H1 (cell line): ENCODE results near the gene ATPAF2. TPM values are rescaled to one million over a fixed set of nuclear protein-coding genes. Genes with fewer than 3 reads are reported as not detected.

Experiments used
- CTCF ChIA-PET: fragments of 300-600 bp; sonication (Branson Sonifier 250); formaldehyde crosslinking; loops from one replicate; lab custom pipeline; 2021; ENCODE audit not compliant: partially characterized antibody; lab: Charles Lee
- POLR2A ChIA-PET: fragments of 300-600 bp; sonication (Branson Sonifier 250); formaldehyde crosslinking; loops from one replicate; lab custom pipeline; 2021; ENCODE audit warnings: inconsistent platforms; ENCODE audit not compliant: partially characterized antibody; lab: Charles Lee
- DNase-seq, 2 experiments: peaks; one replicate each; pipeline versions ENCODE4 v3.0.0 to v3.0.0-alpha.2; 2010 to 2022; ENCODE audit warnings: low spot score in 2 of 2, low read depth in 1 of 2, mixed read lengths in 1 of 2
- FAIRE-seq: peaks from 2 replicates; lab custom pipeline; 2011; peaks lifted over from hg19 to GRCh38; lab: Jason Lieb, UNC
- H2AFZ ChIP-seq: 2 replicates; pipeline ENCODE4 v1.8.1; 2012; ENCODE audit warnings: low read length, inconsistent platforms
- H2AK5ac ChIP-seq: 2 replicates; pipeline ENCODE4 v1.6.1; 2013; ENCODE audit warnings: low read depth, low read length
- H2BK120ac ChIP-seq: replicated peaks from 2 replicates; pipeline ENCODE3; 2013; ENCODE audit warnings: low read depth, low read length, inconsistent platforms
- H2BK12ac ChIP-seq: 2 replicates; pipeline ENCODE4 v1.6.1; 2013; ENCODE audit warnings: low read depth, low read length
- H2BK15ac ChIP-seq: 2 replicates; pipeline ENCODE4 v1.6.1; 2013; ENCODE audit warnings: low read length
- H2BK20ac ChIP-seq: 2 replicates; pipeline ENCODE4 v1.6.1; 2013; ENCODE audit warnings: low read length
- H2BK5ac ChIP-seq: 2 replicates; pipeline ENCODE4 v1.6.1; 2013; ENCODE audit warnings: low read depth, low read length
- H3K14ac ChIP-seq: 2 replicates; pipeline ENCODE4 v1.6.1; 2013; ENCODE audit warnings: inconsistent platforms; ENCODE audit not compliant: insufficient read length
- H3K18ac ChIP-seq: 2 replicates; pipeline ENCODE4 v1.6.1; 2013; ENCODE audit warnings: low read length; ENCODE audit errors: extremely low read depth
- H3K23ac ChIP-seq: 2 replicates; pipeline ENCODE4 v1.6.1; 2013; ENCODE audit warnings: inconsistent platforms; ENCODE audit not compliant: insufficient read length
- H3K23me2 ChIP-seq: 2 replicates; pipeline ENCODE4 v1.6.1; 2013; ENCODE audit warnings: low read depth, low read length
- H3K27ac ChIP-seq: 2 replicates; pipeline ENCODE4 v1.6.1; 2011; ENCODE audit warnings: low read depth, low read length, inconsistent platforms
- H3K27me3 ChIP-seq, 4 experiments: replicated peaks in 1 of 4; 1 replicate in 1 of 4; 2 replicates in 3 of 4; pipeline versions ENCODE4 v1.6.1 to v1.8.1; 2011 to 2013; ENCODE audit warnings: low read length in 3 of 4, mild to moderate bottlenecking in 3 of 4, inconsistent platforms in 2 of 4, mixed read lengths in 2 of 4, moderate library complexity in 1 of 4; ENCODE audit not compliant: control insufficient read depth in 3 of 4, insufficient read depth in 3 of 4; ENCODE audit errors: extremely low read depth in 1 of 4
- H3K36me3 ChIP-seq, 4 experiments: 2 replicates each; pipeline versions ENCODE4 v1.6.1 to v1.8.1; 2011 to 2013; ENCODE audit warnings: mild to moderate bottlenecking in 4 of 4, low read length in 3 of 4, moderate library complexity in 2 of 4, control low read depth in 1 of 4, inconsistent platforms in 1 of 4; ENCODE audit not compliant: insufficient read depth in 4 of 4, control insufficient read depth in 2 of 4
- H3K4ac ChIP-seq: replicated peaks from 2 replicates; pipeline ENCODE3; 2013; ENCODE audit warnings: low read length, low read depth, mixed read lengths, inconsistent platforms; ENCODE audit not compliant: insufficient read length
- H3K4me1 ChIP-seq, 4 experiments: replicated peaks in 1 of 4; 1 replicate in 1 of 4; 2 replicates in 3 of 4; pipeline versions ENCODE4 v1.6.1 to v1.8.1; 2011 to 2013; ENCODE audit warnings: low read length in 3 of 4, inconsistent platforms in 2 of 4, mixed read lengths in 1 of 4; ENCODE audit not compliant: insufficient read depth in 4 of 4, control insufficient read depth in 3 of 4
- H3K4me2 ChIP-seq, 2 experiments: 2 replicates each; pipeline versions ENCODE4 v1.6.1 to v1.8.1; 2011 to 2013; ENCODE audit warnings: low read depth in 2 of 2, low read length in 2 of 2, control low read depth in 1 of 2, inconsistent platforms in 1 of 2, mild to moderate bottlenecking in 1 of 2; ENCODE audit not compliant: insufficient read depth in 1 of 2
- H3K4me3 ChIP-seq, 4 experiments: fragments of 200-600, 300-600 bp in 1 of 4; sonication (generic), shearing (Covaris generic), sonication (Bioruptor Twin) in 1 of 4; 2 replicates each; pipeline versions ENCODE4 v1.5.1 to v1.8.1; 2011 to 2016; ENCODE audit warnings: low read length in 4 of 4, low read depth in 3 of 4, control low read depth in 2 of 4, inconsistent platforms in 2 of 4, mild to moderate bottlenecking in 2 of 4, mixed read lengths in 1 of 4, moderate library complexity in 1 of 4; ENCODE audit not compliant: insufficient read depth in 2 of 4; ENCODE audit errors: extremely low read depth in 1 of 4
- H3K56ac ChIP-seq: replicated peaks from 2 replicates; pipeline ENCODE3; 2013; ENCODE audit warnings: low read depth, mild to moderate bottlenecking, mixed read lengths, low read length, inconsistent platforms; ENCODE audit not compliant: insufficient read length
- H3K79me1 ChIP-seq: 2 replicates; pipeline ENCODE4 v1.6.1; 2013; ENCODE audit warnings: low read depth, low read length, control low read depth
- H3K79me2 ChIP-seq, 2 experiments: 2 replicates each; pipeline versions ENCODE4 v1.6.1 to v1.8.1; 2012 to 2013; ENCODE audit warnings: low read length in 2 of 2, mild to moderate bottlenecking in 2 of 2, inconsistent platforms in 1 of 2; ENCODE audit not compliant: insufficient read depth in 2 of 2, control insufficient read depth in 1 of 2
- H3K9ac ChIP-seq, 4 experiments: replicated peaks in 1 of 4; 1 replicate in 1 of 4; 2 replicates in 3 of 4; pipeline versions ENCODE4 v1.6.1 to v1.8.1; 2011 to 2013; ENCODE audit warnings: low read depth in 3 of 4, low read length in 3 of 4, control low read depth in 2 of 4, mild to moderate bottlenecking in 2 of 4, moderate library complexity in 2 of 4, inconsistent platforms in 1 of 4; ENCODE audit errors: extremely low read depth in 1 of 4
- H3K9me3 ChIP-seq, 2 experiments: 2 replicates each; pipeline versions ENCODE4 v1.6.1 to v1.8.1; 2012 to 2013; ENCODE audit warnings: mild to moderate bottlenecking in 2 of 2, moderate library complexity in 2 of 2, control low read depth in 1 of 2, inconsistent platforms in 1 of 2, low read depth in 1 of 2, low read length in 1 of 2, mixed read lengths in 1 of 2; ENCODE audit not compliant: insufficient read depth in 2 of 2
- H4K20me1 ChIP-seq, 2 experiments: replicated peaks in 1 of 2; 2 replicates each; pipeline versions ENCODE3 to v1.8.1; 2011 to 2013; ENCODE audit warnings: inconsistent platforms in 2 of 2, low read length in 2 of 2, mild to moderate bottlenecking in 1 of 2; ENCODE audit not compliant: insufficient read depth in 2 of 2, control insufficient read depth in 1 of 2
- H4K5ac ChIP-seq: 2 replicates; pipeline ENCODE4 v1.6.1; 2013; ENCODE audit warnings: low read length, low read depth, mixed read lengths, inconsistent platforms; ENCODE audit not compliant: insufficient read length
- H4K8ac ChIP-seq: 2 replicates; pipeline ENCODE4 v1.8.0; 2013; ENCODE audit warnings: mild to moderate bottlenecking, moderate library complexity, low read length, inconsistent platforms; ENCODE audit not compliant: insufficient read depth; ENCODE audit errors: extremely low read depth
- H4K91ac ChIP-seq: replicated peaks from 2 replicates; pipeline ENCODE3; 2013; ENCODE audit warnings: low read length, mixed read lengths, inconsistent platforms; ENCODE audit not compliant: insufficient read length
- CTBP2 ChIP-seq: IDR thresholded peaks from 2 replicates; pipeline ENCODE4 v1.7.0; 2011; ENCODE audit warnings: borderline replicate concordance, mild to moderate bottlenecking, moderate library complexity, mixed read lengths, low read length; ENCODE audit not compliant: insufficient read depth, insufficient read length
- EZH2 ChIP-seq: fragments of 200-600 bp; sonication (generic); IDR thresholded peaks from 2 replicates; pipeline ENCODE4 v1.7.1; 2012; ENCODE audit warnings: low read depth, mild to moderate bottlenecking, moderate library complexity, low read length, inconsistent platforms; ENCODE audit not compliant: severe bottlenecking
- GABPA ChIP-seq: IDR thresholded peaks from 2 replicates; pipeline ENCODE4 v1.6.1; 2011; ENCODE audit warnings: mild to moderate bottlenecking, low read length, moderate library complexity, borderline replicate concordance; ENCODE audit not compliant: insufficient read depth
- KDM1A ChIP-seq: fragments of 200-600, 300-600 bp; sonication (generic); IDR thresholded peaks from 2 replicates; pipeline ENCODE4 v1.7.1; 2016; ENCODE audit warnings: mild to moderate bottlenecking, low read length, borderline replicate concordance
- KDM4A ChIP-seq: IDR thresholded peaks from one replicate; pipeline ENCODE4 v1.7.1; 2012; ENCODE audit warnings: low read depth, mild to moderate bottlenecking, moderate library complexity, low read length, inconsistent platforms; ENCODE audit not compliant: severe bottlenecking
- NRF1 ChIP-seq: IDR thresholded peaks from 2 replicates; pipeline ENCODE4 v1.6.1; 2011; ENCODE audit warnings: mild to moderate bottlenecking, low read depth, low read length, improper control_type of control experiment
- RFX5 ChIP-seq: IDR thresholded peaks from 2 replicates; pipeline ENCODE4 v1.6.1; 2011; ENCODE audit warnings: low read depth, low read length, improper control_type of control experiment, borderline replicate concordance
- RXRA ChIP-seq: IDR thresholded peaks from 2 replicates; pipeline ENCODE4 v1.6.1; 2011; ENCODE audit warnings: low read depth, mild to moderate bottlenecking, low read length, moderate library complexity; ENCODE audit not compliant: insufficient read depth
- SIN3A ChIP-seq, 2 experiments: IDR thresholded peaks in 1 of 2; conservative IDR thresholded peaks in 1 of 2; 2 replicates each; pipeline ENCODE4 v1.6.1; 2011 to 2012; ENCODE audit warnings: low read length in 2 of 2, improper control_type of control experiment in 1 of 2, low read depth in 1 of 2, mild to moderate bottlenecking in 1 of 2
- ZNF274 ChIP-seq: IDR thresholded peaks from 2 replicates; pipeline ENCODE4 v1.7.0; 2012; ENCODE audit warnings: low read length, borderline replicate concordance; ENCODE audit errors: extremely low read depth
- WGBS, 2 experiments: shearing (Covaris generic) in 1 of 2; methylation state at CpG; one replicate each; pipeline versions ENCODE4 v1.1.6 to v1.1.7; 2013 to 2015; ENCODE audit warnings: low lambda C conversion rate in 2 of 2, mixed read lengths in 2 of 2, inconsistent platforms in 1 of 2, low coverage in 1 of 2, missing lambda C conversion rate in 1 of 2; ENCODE audit not compliant: insufficient replicate concordance in 2 of 2, insufficient coverage in 1 of 2, insufficient read length in 1 of 2; ENCODE audit errors: extremely low coverage in 1 of 2, missing lambda C conversion rate in 1 of 2; 5-methylcytosine and 5-hydroxymethylcytosine counted together
- polyA plus RNA-seq, 7 experiments: library from polyadenylated mRNA; depleted of rRNA in 3 of 7; stranded (reverse) in 5 of 7; unstranded in 2 of 7; fragments of >200 nt in 5 of 7; fragments of 200-250 nt in 2 of 7; gene quantifications; 1 replicate in 5 of 7; 2 replicates in 1 of 7; 4 replicates in 1 of 7; pipeline versions ENCODE4 v1.2.1 to v1.2.3, GENCODE V29; 2011 to 2013; ENCODE audit warnings: missing spikeins in 2 of 7, mixed read lengths in 2 of 7
- total RNA-seq: library from RNA; stranded (reverse); fragmentation: NEBNext Ultra II Directional; extraction: Animal tissue kit (Norgen Biotek cat#: 25700); gene quantifications from 2 replicates; pipeline ENCODE4 v1.2.1, GENCODE V29; 2021

The ATPAF2 gene
- total and polyA plus RNA-seq, 2 of the 8 experiments (the other 6 are each of a cell fraction or from before 2014, with no cell fraction given): 19.6 to 22.9 TPM

GRCh38 chr17:18045691-18046350, 6.9 kb upstream of the ATPAF2 start:
- H3K4ac ChIP-seq: no peak overlapping the region
- no peak overlapping the region for H4K5ac ChIP-seq
- no peak overlapping the region for H3K56ac ChIP-seq
- 95% methylated on average over 3 of the region's 3 CpGs; no CpG with 5 or more reads in 1 of the 2 experiments for WGBS, 2 experiments
- H2AFZ ChIP-seq: no peak overlapping the region
- no peak overlapping the region for H2BK12ac ChIP-seq
- TF ChIP-seq SIN3A (conservative IDR thresholded peaks at IDR 0.05 in 1 of 2, IDR thresholded peaks at IDR 0.05 in 1 of 2; ENCODE audit: low read depth in 1 of 2, low read length in 2 of 2) (no peak), RXRA (no peak), ZNF274 (no peak), GABPA (no peak), KDM4A (no peak), CTBP2 (no peak), RFX5 (no peak), KDM1A (no peak), EZH2 (no peak), NRF1 (no peak)
- no peak overlapping the region for H3K14ac ChIP-seq
- H3K4me3 ChIP-seq: no peak overlapping the region
- H2BK15ac ChIP-seq: no peak overlapping the region
- no peak overlapping the region for H3K27ac ChIP-seq
- peaks cover 0 to 9% of the 10 kb centered on the region in 2 experiments; a peak in 1 of 4 replicates for H3K79me2 ChIP-seq
- ChIA-PET POLR2A (no interaction called here), CTCF (interaction anchor here (0.6 kb wide), 1 partner anchor 367 kb away, joined by 3 read pairs; no protein-coding TSS in a partner anchor)
- no peak overlapping the region for H3K4me2 ChIP-seq
- no peak overlapping the region for H4K8ac ChIP-seq
- DNase-seq: no peak
- H4K91ac ChIP-seq: no peak overlapping the region
- H3K23ac ChIP-seq: no peak overlapping the region
- H3K4me1 ChIP-seq: peaks cover 0 to 3% (median 0%) of the 10 kb centered on the region in 4 experiments; a peak in 3 of 7 replicates
- H3K18ac ChIP-seq: no peak overlapping the region
- peaks cover 0 to 8% (median 4%) of the 10 kb centered on the region in 4 experiments; a peak in 2 of 8 replicates for H3K36me3 ChIP-seq
- H2BK5ac ChIP-seq: no peak overlapping the region
- no peak overlapping the region for H2BK120ac ChIP-seq
- H2AK5ac ChIP-seq: no peak overlapping the region
- no peaks in the 10 kb centered on the region for H3K27me3 ChIP-seq
- H3K79me1 ChIP-seq: no peaks in the 10 kb centered on the region; the same call in 1 of the 2 replicates
- no peak overlapping the region for H3K9ac ChIP-seq
- peaks cover 0 to 3% of the 10 kb centered on the region in 2 experiments for H4K20me1 ChIP-seq
- H3K9me3 ChIP-seq: no peaks in the 10 kb centered on the region
- H3K23me2 ChIP-seq: no peaks in the 10 kb centered on the region
- H2BK20ac ChIP-seq: no peak overlapping the region
- no peak for FAIRE-seq
